HG03039 (cell line): ENCODE data around the gene ATG7.
"Not testable (repeated sequence)": the region's sequence is repeated elsewhere in the genome, so short reads cannot be mapped to it uniquely, and the experiment has no call there.

Experiments used
- ATAC-seq: cut with Tn5 transposase; IDR thresholded peaks from one replicate; pipeline ENCODE4 v1.9.1; 2021; ENCODE audit warnings: mild to moderate bottlenecking, moderate library complexity; ENCODE audit not compliant: unreplicated experiment

The ATG7 gene

DNA sequence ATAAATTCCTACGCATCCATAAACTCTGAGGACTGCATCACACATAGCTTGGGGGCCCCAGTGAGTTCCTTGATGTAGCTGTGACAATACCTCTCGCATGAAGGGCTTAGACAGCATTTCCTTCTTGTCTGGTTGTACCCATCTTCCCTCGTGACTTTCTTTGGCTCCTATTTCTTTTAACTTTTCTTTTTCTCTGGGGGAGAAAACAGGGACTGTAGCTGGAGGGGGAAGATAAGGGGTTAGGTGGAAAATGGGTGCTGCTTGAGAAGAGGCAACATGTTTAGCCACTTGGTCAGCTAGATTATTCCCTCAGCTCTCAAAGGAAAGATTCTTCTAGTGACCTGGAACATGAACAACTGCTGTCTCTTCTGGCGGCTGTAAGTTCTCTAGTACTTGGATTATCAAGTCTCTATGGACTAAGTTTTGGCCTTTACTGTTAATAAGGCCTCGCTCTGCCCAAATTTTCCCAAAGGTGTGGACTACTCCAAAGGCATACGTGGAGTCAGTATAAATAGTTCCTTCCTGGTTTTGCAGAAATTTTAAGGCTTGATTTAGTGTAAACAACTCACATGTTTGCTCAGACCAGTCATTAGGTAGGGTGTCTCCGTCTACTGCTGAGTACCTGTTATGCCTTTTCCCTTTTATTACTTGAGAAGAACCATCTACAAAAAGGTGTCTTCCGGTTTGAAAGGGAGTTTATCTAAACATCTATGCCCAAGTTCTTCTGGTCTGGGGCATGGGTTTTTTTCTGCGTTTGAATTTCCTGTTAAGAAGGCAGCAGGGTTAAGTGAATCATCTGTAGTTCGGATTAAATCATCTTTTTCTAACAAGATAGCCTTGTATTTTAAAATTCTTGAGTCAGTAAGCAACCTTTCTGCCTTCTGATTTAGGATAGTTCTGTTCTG lies 21.0 kb upstream of the ATG7 start:
- ATAC-seq = no peak

DNA sequence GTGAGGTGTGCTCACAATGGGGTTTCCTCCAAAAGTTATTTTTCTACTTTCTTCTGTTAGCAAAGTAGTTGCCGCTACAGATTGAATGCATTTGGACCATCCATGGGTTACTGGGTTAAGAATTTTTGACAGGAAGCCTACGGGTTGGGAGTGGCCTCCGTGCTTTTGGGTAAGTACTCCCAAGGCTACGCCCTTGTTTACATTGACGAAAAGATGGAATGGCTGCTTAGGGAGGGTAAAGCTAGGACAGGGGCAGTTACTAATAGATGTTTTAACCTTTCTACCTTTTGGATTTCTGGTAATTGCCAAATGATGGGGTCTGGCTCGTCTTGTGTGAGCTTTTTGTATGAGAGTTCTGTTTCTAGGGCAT lies 20.4 kb upstream of the ATG7 start:
- no peak for ATAC-seq

GRCh38 chr3:11254876-11255275 lies 17.3 kb upstream of the ATG7 start:
- no peak for ATAC-seq

GRCh38 chr3:11255537-11255936 lies 16.7 kb upstream of the ATG7 start:
- ATAC-seq = not testable (repeated sequence)

- ATAC-seq = no peak
These were observed 13.2 kb upstream of the ATG7 start for GRCh38 chr3:11258958-11259357.

GRCh38 chr3:11260460-11260859 lies 11.7 kb upstream of the ATG7 start:
- no peak for ATAC-seq

DNA sequence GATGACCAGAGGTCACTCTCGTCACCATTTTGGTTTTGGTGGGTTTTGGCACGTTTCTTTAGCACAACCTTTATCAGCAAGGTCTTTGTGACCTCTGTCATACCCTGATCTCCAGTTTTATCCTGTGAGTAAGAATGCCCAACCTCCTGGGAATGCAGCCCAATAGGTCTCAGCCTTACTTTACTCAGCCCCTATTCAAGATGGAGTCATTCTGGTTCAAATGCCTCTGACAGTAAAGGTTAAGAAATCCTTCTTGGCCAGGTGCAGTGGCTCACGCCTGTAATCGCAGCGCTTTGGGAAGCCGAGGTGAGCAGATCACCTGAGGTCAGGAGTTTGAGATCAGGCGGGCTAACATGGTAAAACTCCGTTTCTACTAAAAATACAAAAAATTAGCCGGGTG lies 3.2 kb upstream of the ATG7 start:
- no peak for ATAC-seq

DNA sequence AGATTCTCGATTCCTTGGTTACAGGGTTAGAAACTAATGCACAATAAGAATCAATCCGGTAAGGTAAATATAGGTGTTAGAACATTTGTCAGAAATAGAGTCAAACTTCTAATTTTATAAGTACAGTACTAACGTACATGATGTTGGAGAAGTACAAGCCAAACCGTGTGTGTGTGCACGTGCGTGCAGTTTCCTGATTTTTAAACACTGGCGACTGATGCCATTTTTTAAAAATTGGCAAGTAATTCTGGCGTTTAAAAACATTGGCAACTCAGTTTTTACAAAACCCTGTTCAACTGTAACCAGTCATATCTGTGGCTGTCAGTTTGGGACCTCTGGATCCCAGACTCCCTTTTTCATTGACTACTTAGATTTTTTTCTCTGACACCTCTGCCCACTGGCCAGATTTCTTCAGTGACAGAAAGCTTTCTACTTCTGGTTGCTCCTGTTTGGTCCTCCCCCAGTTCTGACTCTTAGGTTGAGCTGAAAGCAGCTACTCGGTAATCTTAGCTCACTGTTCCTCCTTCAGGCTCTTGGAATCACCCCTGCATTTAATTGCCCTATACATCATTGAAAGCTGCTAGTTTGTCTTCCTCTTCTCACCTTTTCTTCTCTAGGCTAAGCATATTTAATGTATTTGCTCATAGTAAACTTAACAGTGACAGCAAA lies 843 bp downstream of the ATG7 start:
- no peak for ATAC-seq

DNA sequence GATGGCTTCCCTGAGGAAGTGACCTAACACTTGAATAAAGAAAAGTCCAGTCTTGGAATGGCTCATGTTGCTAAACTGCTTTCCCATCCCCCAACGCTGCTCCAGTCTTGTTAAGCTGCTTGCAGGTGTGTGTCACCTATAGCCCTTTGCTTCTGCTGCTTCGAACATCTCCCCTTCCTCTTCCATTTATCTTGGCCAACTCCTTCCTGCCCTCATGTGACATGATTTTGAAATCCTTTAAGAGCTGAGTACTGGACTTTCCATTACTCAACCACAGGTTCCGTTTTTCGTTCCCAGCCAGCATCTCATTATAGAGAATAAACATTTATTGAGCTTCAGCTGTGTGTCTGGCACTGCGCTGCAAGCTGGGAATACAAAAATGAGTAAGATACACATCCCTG lies 1.7 kb downstream of the ATG7 start:
- no peak for ATAC-seq

- no peak for ATAC-seq
These were observed 2.5 kb downstream of the ATG7 start for GRCh38 chr3:11274566-11275142.

- no peak for ATAC-seq
These were observed 3.7 kb downstream of the ATG7 start for GRCh38 chr3:11275926-11276325.

- no peak for ATAC-seq
These were observed 4.7 kb downstream of the ATG7 start for GRCh38 chr3:11276901-11277300.

- ATAC-seq = no peak
These were observed 10.3 kb downstream of the ATG7 start for GRCh38 chr3:11282250-11283138.

- ATAC-seq = no peak
These were observed 10.9 kb downstream of the ATG7 start for GRCh38 chr3:11283139-11283475.

- ATAC-seq = no peak
These were observed 11.8 kb downstream of the ATG7 start for GRCh38 chr3:11284011-11284410.

- no peak for ATAC-seq
These were observed 13.3 kb downstream of the ATG7 start for GRCh38 chr3:11285471-11285870.

DNA sequence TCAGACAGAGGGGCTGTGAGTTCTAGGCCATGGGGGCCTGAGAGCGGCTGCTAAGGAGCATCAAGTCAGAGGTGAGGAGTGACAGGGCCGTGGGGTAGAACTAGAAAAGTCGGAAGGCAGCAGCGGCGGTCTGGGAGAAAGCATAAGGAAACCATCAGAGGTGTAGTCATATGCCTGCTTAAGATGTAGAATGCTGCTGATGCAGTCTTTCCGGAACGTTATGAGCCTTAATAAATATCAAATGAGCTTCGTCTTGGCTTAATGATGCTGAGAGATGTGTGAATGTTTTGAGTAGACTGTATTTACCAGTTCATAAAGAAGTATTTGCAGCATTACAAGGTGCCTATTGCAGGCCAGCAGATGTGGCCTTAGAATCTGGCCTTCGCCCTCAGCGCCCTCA lies 15.2 kb downstream of the ATG7 start:
- ATAC-seq = no peak

- no peak for ATAC-seq
These were observed 15.9 kb downstream of the ATG7 start for GRCh38 chr3:11288021-11288491.

GRCh38 chr3:11288786-11289637 lies 16.8 kb downstream of the ATG7 start:
- ATAC-seq = peak; percentile 61

DNA sequence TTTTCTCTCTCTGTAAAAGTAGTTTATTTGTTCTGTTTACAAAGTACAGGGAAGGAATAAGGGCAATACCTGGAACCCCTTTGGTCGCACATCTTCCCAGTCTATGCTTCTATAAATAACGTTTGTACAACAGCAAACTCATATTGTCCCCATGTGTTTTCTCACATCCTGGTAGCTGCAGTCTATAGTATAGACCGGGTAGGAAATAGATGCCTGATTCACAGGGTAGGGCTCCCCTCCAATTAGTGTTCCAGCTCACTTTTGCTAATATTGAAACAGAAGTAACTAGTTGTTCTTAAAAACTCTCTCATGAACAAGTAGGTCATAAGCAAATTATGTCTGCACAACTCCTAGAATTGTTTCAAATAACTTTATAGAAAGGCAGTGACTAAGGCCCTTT lies 17.7 kb downstream of the ATG7 start:
- no peak for ATAC-seq
